Measurements from ENCODE around the gene NAMPT.

NAMPT gene

DNA sequence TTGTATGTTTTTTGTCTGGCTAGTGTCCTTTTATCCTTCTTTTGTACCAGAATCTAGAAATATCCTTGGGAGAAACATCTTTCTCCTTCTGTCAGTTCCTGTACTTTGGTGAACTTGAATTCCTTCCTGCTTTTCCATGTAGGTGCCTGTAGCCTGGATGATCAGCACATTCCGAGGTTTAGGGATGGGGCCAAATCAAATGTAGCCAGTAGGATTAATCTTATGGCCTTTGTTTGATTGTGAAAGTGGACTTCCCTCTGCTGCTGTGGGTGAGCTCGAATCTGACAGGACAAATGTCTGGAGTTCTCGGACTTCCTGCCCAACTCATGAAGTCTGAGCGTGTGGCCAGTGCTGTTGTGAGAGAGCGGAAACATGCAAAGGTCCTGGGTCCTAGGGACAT lies 33.2 kb upstream of the NAMPT start:
- no peak overlapping the region for H3K27ac ChIP-seq (ENCODE audit: low read depth, low read length)
- no peaks in the 10 kb centered on the region for H3K27me3 ChIP-seq (ENCODE audit: control insufficient read depth, insufficient read depth, low read length)

GRCh38 chr7:106316947-106317346 lies 32.2 kb upstream of the NAMPT start:
- H3K4me3 ChIP-seq (ENCODE audit: low read depth, low read length), result no peak overlapping the region
- H3K9ac ChIP-seq (ENCODE audit: low read length), result no peak overlapping the region
- no peaks in the 10 kb centered on the region for H3K36me3 ChIP-seq (ENCODE audit: control insufficient read depth, insufficient read depth, low read length)
- no peaks in the 10 kb centered on the region for H3K4me1 ChIP-seq (ENCODE audit: control insufficient read depth, insufficient read depth, low read length)
- peaks cover 19% of the 10 kb centered on the region for H3K9me3 ChIP-seq (ENCODE audit: control insufficient read depth, insufficient read depth, low read depth, low read length)
- no peaks in the 10 kb centered on the region for H3K27me3 ChIP-seq (ENCODE audit: control insufficient read depth, insufficient read depth, low read length)
- H3K27ac ChIP-seq (ENCODE audit: low read depth, low read length), result no peak overlapping the region

More for the DNA sequence above, 33.2 kb upstream of the NAMPT start:
- peaks cover 19% of the 10 kb centered on the region for H3K9me3 ChIP-seq (ENCODE audit: control insufficient read depth, insufficient read depth, low read depth, low read length)
- no peak overlapping the region for H3K4me3 ChIP-seq (ENCODE audit: low read depth, low read length)
- no peaks in the 10 kb centered on the region for H3K36me3 ChIP-seq (ENCODE audit: control insufficient read depth, insufficient read depth, low read length)
- no peaks in the 10 kb centered on the region for H3K4me1 ChIP-seq (ENCODE audit: control insufficient read depth, insufficient read depth, low read length)
- no peak overlapping the region for H3K9ac ChIP-seq (ENCODE audit: low read length)

- H3K27ac ChIP-seq (ENCODE audit: low read depth, low read length), result no peak overlapping the region
- H3K4me1 ChIP-seq (ENCODE audit: control insufficient read depth, insufficient read depth, low read length), result no peaks in the 10 kb centered on the region
- H3K27me3 ChIP-seq (ENCODE audit: control insufficient read depth, insufficient read depth, low read length), result no peaks in the 10 kb centered on the region
- no peak overlapping the region for H3K9ac ChIP-seq (ENCODE audit: low read length)
- H3K9me3 ChIP-seq (ENCODE audit: control insufficient read depth, insufficient read depth, low read depth, low read length), result peaks cover 9% of the 10 kb centered on the region
- H3K36me3 ChIP-seq (ENCODE audit: control insufficient read depth, insufficient read depth, low read length), result no peaks in the 10 kb centered on the region
- H3K4me3 ChIP-seq (ENCODE audit: low read depth, low read length), result no peak overlapping the region
These were observed 30.1 kb upstream of the NAMPT start for GRCh38 chr7:106314875-106315274.

GRCh38 chr7:106313966-106314365 lies 29.2 kb upstream of the NAMPT start:
- H3K4me3 ChIP-seq (ENCODE audit: low read depth, low read length), result no peak overlapping the region
- no peak overlapping the region for H3K27ac ChIP-seq (ENCODE audit: low read depth, low read length)
- no peaks in the 10 kb centered on the region for H3K36me3 ChIP-seq (ENCODE audit: control insufficient read depth, insufficient read depth, low read length)
- H3K4me1 ChIP-seq (ENCODE audit: control insufficient read depth, insufficient read depth, low read length), result no peaks in the 10 kb centered on the region
- H3K27me3 ChIP-seq (ENCODE audit: control insufficient read depth, insufficient read depth, low read length), result no peaks in the 10 kb centered on the region
- H3K9ac ChIP-seq (ENCODE audit: low read length), result no peak overlapping the region
- peaks cover 7% of the 10 kb centered on the region for H3K9me3 ChIP-seq (ENCODE audit: control insufficient read depth, insufficient read depth, low read depth, low read length)

DNA sequence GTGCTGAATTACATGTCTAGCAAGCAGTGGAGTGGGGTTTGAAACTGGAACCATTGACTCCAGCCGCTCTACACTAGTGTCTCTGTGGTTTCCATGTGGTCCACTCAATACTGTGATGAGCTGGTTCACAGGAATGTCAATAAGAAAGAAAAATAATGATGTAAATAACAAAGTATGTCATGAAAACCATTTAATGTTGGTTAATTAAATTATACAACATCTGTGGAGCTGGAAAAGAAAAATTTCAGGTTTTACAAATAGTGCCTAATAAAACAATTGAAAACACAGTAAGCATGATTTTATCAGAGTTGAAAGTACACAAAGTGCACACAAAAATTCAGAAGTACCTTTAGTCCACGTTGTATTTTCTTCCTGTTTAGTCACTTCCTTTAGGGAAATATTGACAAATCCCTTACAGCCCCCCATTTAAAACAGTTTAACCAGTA lies 28.7 kb upstream of the NAMPT start:
- H3K4me1 ChIP-seq (ENCODE audit: control insufficient read depth, insufficient read depth, low read length), result no peaks in the 10 kb centered on the region
- no peak overlapping the region for H3K27ac ChIP-seq (ENCODE audit: low read depth, low read length)
- peaks cover 4% of the 10 kb centered on the region; the same call in 1 of the 2 replicates for H3K9me3 ChIP-seq (ENCODE audit: control insufficient read depth, insufficient read depth, low read depth, low read length)
- H3K27me3 ChIP-seq (ENCODE audit: control insufficient read depth, insufficient read depth, low read length), result no peaks in the 10 kb centered on the region
- no peak overlapping the region for H3K9ac ChIP-seq (ENCODE audit: low read length)
- no peak overlapping the region for H3K4me3 ChIP-seq (ENCODE audit: low read depth, low read length)
- no peaks in the 10 kb centered on the region for H3K36me3 ChIP-seq (ENCODE audit: control insufficient read depth, insufficient read depth, low read length)

DNA sequence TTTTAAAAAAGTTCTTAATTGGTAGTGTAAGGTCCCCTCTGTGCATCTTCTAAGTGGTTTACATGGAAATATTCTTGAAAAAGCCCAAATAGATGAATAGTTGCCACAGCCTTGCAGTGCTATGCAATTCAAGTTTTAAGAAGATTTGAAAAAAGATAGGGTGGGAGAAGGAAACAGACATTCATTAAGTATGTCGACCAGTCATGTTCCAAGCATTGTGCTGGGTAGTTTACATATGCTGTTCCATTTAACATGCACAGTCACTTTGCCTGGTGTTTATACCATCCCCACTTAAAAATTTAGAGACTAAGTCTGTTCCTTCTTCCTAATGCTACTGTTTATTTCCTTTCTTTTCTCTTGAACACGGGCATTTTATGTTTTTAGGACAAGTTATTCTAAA lies 28.1 kb upstream of the NAMPT start:
- Histone ChIP-seq H3K36me3 (ENCODE audit: control insufficient read depth, insufficient read depth, low read length) (no peaks in the 10 kb centered on the region), H3K4me3 (ENCODE audit: low read depth, low read length) (no peak overlapping the region), H3K27ac (ENCODE audit: low read depth, low read length) (no peak overlapping the region), H3K27me3 (ENCODE audit: control insufficient read depth, insufficient read depth, low read length) (no peaks in the 10 kb centered on the region), H3K4me1 (ENCODE audit: control insufficient read depth, insufficient read depth, low read length) (no peaks in the 10 kb centered on the region), H3K9ac (ENCODE audit: low read length) (no peak overlapping the region), H3K9me3 (ENCODE audit: control insufficient read depth, insufficient read depth, low read depth, low read length) (peaks cover 4% of the 10 kb centered on the region; the same call in 1 of the 2 replicates)

DNA sequence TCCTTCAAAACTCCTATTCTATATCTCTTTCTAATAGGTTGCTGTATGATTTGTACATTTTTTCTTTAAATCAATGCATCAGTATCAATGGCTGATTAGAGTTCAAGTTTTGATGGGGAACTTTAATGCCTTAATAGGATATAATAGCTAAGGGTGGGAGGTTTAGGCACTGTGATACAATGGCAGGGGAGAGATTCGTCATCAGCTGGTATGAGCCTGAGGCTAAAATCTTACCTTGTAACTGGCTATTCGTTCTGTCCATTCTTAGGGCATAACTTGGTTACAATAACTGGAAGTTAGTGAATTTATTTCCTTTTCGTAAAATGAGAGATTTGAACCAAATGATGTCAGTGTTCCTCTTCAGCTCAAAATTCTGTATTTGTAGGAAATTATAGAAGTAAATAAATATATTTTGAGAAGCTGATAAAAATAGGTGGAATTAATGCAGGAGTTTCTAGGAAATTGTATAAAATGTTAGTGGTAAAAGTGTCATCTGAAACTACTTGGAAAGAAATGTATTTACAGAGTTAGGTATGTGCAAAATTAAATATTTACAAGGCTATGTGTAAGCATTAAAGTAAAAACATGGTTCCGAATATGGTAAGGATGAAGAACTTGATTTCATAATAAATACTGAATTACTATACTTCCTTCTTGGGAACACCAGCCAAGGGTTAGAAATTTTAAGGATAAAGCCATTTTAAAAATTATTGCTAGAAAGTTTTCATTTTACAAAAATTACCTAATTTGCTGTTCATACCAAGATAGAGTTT lies 27.5 kb upstream of the NAMPT start:
- H3K27me3 ChIP-seq (ENCODE audit: control insufficient read depth, insufficient read depth, low read length), result no peaks in the 10 kb centered on the region
- no peak overlapping the region for H3K9ac ChIP-seq (ENCODE audit: low read length)
- H3K27ac ChIP-seq (ENCODE audit: low read depth, low read length), result no peak overlapping the region
- H3K9me3 ChIP-seq (ENCODE audit: control insufficient read depth, insufficient read depth, low read depth, low read length), result peaks cover 4% of the 10 kb centered on the region; the same call in 1 of the 2 replicates
- H3K4me3 ChIP-seq (ENCODE audit: low read depth, low read length), result no peak overlapping the region
- H3K36me3 ChIP-seq (ENCODE audit: control insufficient read depth, insufficient read depth, low read length), result no peaks in the 10 kb centered on the region
- no peaks in the 10 kb centered on the region for H3K4me1 ChIP-seq (ENCODE audit: control insufficient read depth, insufficient read depth, low read length)

DNA sequence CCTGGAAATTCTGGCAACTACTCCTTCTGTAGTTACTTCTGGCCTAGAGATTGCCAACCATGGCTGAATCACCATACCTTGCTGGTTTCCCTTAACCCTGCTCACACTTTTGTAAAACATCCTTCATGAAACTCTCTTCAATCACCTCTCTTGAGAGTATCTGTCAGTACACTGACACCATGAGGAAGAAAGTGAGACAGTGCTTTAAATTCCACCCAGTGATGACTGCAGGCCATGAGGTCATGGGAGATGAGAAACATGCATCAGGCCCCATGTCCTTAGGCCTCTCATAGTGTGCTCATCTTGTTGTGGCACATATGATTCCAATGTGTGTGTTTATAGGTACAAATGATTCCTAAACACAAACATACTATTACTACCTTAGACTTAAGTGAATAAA lies 24.6 kb upstream of the NAMPT start:
- H3K36me3 ChIP-seq (ENCODE audit: control insufficient read depth, insufficient read depth, low read length), result no peaks in the 10 kb centered on the region
- no peak overlapping the region for H3K27ac ChIP-seq (ENCODE audit: low read depth, low read length)
- H3K27me3 ChIP-seq (ENCODE audit: control insufficient read depth, insufficient read depth, low read length), result no peaks in the 10 kb centered on the region
- H3K4me1 ChIP-seq (ENCODE audit: control insufficient read depth, insufficient read depth, low read length), result peaks cover 8% of the 10 kb centered on the region
- H3K9ac ChIP-seq (ENCODE audit: low read length), result no peak overlapping the region
- H3K9me3 ChIP-seq (ENCODE audit: control insufficient read depth, insufficient read depth, low read depth, low read length), result 0 out of 2 replicates have a peak, but pooled peaks cover 3% of the 10 kb centered on the region
- H3K4me3 ChIP-seq (ENCODE audit: low read depth, low read length), result no peak overlapping the region

DNA sequence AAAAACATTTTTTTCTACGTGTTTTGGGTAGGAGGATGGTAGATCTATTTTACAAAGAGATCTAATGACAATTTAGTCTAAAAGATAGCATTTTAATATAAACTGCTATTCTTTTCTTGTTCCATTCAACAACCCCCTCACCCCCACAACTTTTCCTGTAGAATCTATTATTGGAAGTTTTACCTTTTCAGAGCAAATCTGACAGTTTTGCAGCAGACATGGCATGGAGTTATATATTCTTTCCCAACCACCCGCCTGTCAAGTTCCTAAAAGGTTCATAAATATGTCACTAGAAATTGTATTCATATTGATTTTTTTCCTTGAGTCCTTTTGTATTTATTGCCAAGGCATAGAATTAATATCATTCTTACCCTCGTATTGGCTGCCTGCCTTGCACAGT lies 21.5 kb upstream of the NAMPT start:
- peaks cover 9% of the 10 kb centered on the region; the same call in 1 of the 2 replicates for H3K9me3 ChIP-seq (ENCODE audit: control insufficient read depth, insufficient read depth, low read depth, low read length)
- no peak overlapping the region for H3K4me3 ChIP-seq (ENCODE audit: low read depth, low read length)
- H3K27me3 ChIP-seq (ENCODE audit: control insufficient read depth, insufficient read depth, low read length), result no peaks in the 10 kb centered on the region
- no peak overlapping the region for H3K27ac ChIP-seq (ENCODE audit: low read depth, low read length)
- peaks cover 8% of the 10 kb centered on the region for H3K4me1 ChIP-seq (ENCODE audit: control insufficient read depth, insufficient read depth, low read length)
- H3K9ac ChIP-seq (ENCODE audit: low read length), result no peak overlapping the region
- no peaks in the 10 kb centered on the region for H3K36me3 ChIP-seq (ENCODE audit: control insufficient read depth, insufficient read depth, low read length)

DNA sequence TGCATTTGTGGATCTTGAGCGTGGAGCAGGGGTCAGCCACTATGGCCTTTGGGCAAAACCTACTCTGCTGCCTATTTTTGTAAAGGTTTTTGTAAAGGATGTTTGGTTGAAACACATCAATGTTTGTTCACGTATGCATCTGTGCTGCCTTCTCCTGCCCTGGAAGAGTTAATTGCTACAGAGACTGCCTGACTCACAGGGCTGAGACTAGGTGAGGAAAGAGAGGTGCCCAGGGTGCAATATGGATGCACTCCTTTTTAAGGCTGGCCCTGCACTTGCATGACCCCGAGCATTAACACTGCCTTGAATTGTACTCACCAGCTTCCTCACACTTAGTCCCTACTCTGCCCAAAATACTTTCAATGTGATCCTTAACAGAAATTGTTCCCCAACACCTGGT lies 20.9 kb upstream of the NAMPT start:
- H3K9me3 ChIP-seq (ENCODE audit: control insufficient read depth, insufficient read depth, low read depth, low read length), result peaks cover 9% of the 10 kb centered on the region; the same call in 1 of the 2 replicates
- H3K27ac ChIP-seq (ENCODE audit: low read depth, low read length), result no peak overlapping the region
- no peak overlapping the region for H3K4me3 ChIP-seq (ENCODE audit: low read depth, low read length)
- no peak overlapping the region for H3K9ac ChIP-seq (ENCODE audit: low read length)
- no peaks in the 10 kb centered on the region for H3K36me3 ChIP-seq (ENCODE audit: control insufficient read depth, insufficient read depth, low read length)
- H3K4me1 ChIP-seq (ENCODE audit: control insufficient read depth, insufficient read depth, low read length), result peaks cover 8% of the 10 kb centered on the region
- H3K27me3 ChIP-seq (ENCODE audit: control insufficient read depth, insufficient read depth, low read length), result no peaks in the 10 kb centered on the region

- H3K4me1 ChIP-seq (ENCODE audit: control insufficient read depth, insufficient read depth, low read length), result peaks cover 8% of the 10 kb centered on the region
- no peaks in the 10 kb centered on the region for H3K27me3 ChIP-seq (ENCODE audit: control insufficient read depth, insufficient read depth, low read length)
- no peaks in the 10 kb centered on the region for H3K36me3 ChIP-seq (ENCODE audit: control insufficient read depth, insufficient read depth, low read length)
- H3K4me3 ChIP-seq (ENCODE audit: low read depth, low read length), result no peak overlapping the region
- H3K9ac ChIP-seq (ENCODE audit: low read length), result no peak overlapping the region
- H3K9me3 ChIP-seq (ENCODE audit: control insufficient read depth, insufficient read depth, low read depth, low read length), result peaks cover 9% of the 10 kb centered on the region; the same call in 1 of the 2 replicates
- no peak overlapping the region for H3K27ac ChIP-seq (ENCODE audit: low read depth, low read length)
These were observed 19.8 kb upstream of the NAMPT start for GRCh38 chr7:106304568-106304967.

All from HUES6 (cell line).